IMR-90 (cell line): ENCODE results near the gene ASXL3. TPM values are rescaled to one million over a fixed set of nuclear protein-coding genes. Genes with fewer than 3 reads are reported as not detected.

Experiments used
- ATAC-seq: fragments of 200-7000 bp; cut with Tn5 transposase; 2 replicates; pipeline ENCODE4 v1.9.1; 2020; ENCODE audit warnings: low read depth, mild to moderate bottlenecking, moderate library complexity
- BruUV-seq: library from RNA; stranded (reverse); fragments of 400-500 nt; replicated peaks from 2 replicates; lab custom pipeline; 2021; lab: Mats Ljungman, UMichigan
- CTCF ChIA-PET: fragments of 300-600 bp; formaldehyde crosslinking; extraction: SDS; loops from one replicate; lab custom pipeline; 2021; ENCODE audit warnings: antibody characterized with exemption; lab: Yijun Ruan, JAX
- POLR2A ChIA-PET: fragments of 300-600 bp; sonication (Branson Sonifier 250); formaldehyde crosslinking; loops from one replicate; lab custom pipeline; 2022; ENCODE audit warnings: antibody characterized with exemption; ENCODE audit not compliant: unreplicated experiment; lab: Charles Lee
- DNase-seq: peaks from one replicate; pipeline ENCODE4 v3.0.0; 2013
- H2AFZ ChIP-seq: replicated peaks from 2 replicates; pipeline ENCODE3; 2013; ENCODE audit warnings: low read length, mild to moderate bottlenecking; ENCODE audit not compliant: poor library complexity
- H2AK5ac ChIP-seq: 2 replicates; pipeline ENCODE4 v1.6.1; 2013; ENCODE audit warnings: low read depth, low read length, inconsistent platforms
- H2AK9ac ChIP-seq: replicated peaks from 2 replicates; pipeline ENCODE3; 2013; ENCODE audit warnings: mild to moderate bottlenecking, low read depth, low read length, moderate library complexity; ENCODE audit not compliant: poor library complexity
- H2BK120ac ChIP-seq: 2 replicates; pipeline ENCODE4 v1.6.1; 2013; ENCODE audit warnings: low read depth, low read length, inconsistent platforms
- H2BK15ac ChIP-seq: 3 replicates; pipeline ENCODE4 v1.6.1; 2013; ENCODE audit warnings: low read depth, low read length, inconsistent platforms
- H2BK20ac ChIP-seq: 2 replicates; pipeline ENCODE4 v1.6.1; 2013; ENCODE audit warnings: low read depth, mild to moderate bottlenecking, inconsistent platforms, low read length, moderate library complexity
- H2BK5ac ChIP-seq: 2 replicates; pipeline ENCODE4 v1.6.1; 2013; ENCODE audit warnings: mild to moderate bottlenecking, low read depth, low read length, inconsistent platforms; ENCODE audit not compliant: poor library complexity, severe bottlenecking
- H3K14ac ChIP-seq: replicated peaks from 2 replicates; pipeline ENCODE4 v1.6.1; 2013; ENCODE audit warnings: low read depth, low read length, inconsistent platforms
- H3K18ac ChIP-seq: 2 replicates; pipeline ENCODE4 v1.6.1; 2013; ENCODE audit warnings: low read depth, low read length, control low read depth
- H3K23ac ChIP-seq: 2 replicates; pipeline ENCODE4 v1.6.1; 2013; ENCODE audit warnings: low read depth, low read length, inconsistent platforms
- H3K27ac ChIP-seq: 2 replicates; pipeline ENCODE4 v1.5.1; 2013; ENCODE audit warnings: mild to moderate bottlenecking, control low read depth, low read length; ENCODE audit not compliant: insufficient read depth
- H3K27me3 ChIP-seq: 2 replicates; pipeline ENCODE4 v1.6.1; 2013; ENCODE audit warnings: low read length; ENCODE audit not compliant: control insufficient read depth, insufficient read depth
- H3K36me3 ChIP-seq: 2 replicates; pipeline ENCODE4 v1.6.1; 2013; ENCODE audit warnings: low read length, mixed read lengths; ENCODE audit not compliant: control insufficient read depth, insufficient read depth
- H3K4ac ChIP-seq: 2 replicates; pipeline ENCODE4 v1.6.1; 2013; ENCODE audit warnings: low read depth, low read length, inconsistent platforms
- H3K4me1 ChIP-seq: 2 replicates; pipeline ENCODE4 v1.6.1; 2013; ENCODE audit warnings: low read length, mixed read lengths; ENCODE audit not compliant: control insufficient read depth, insufficient read depth
- H3K4me2 ChIP-seq: 2 replicates; pipeline ENCODE4 v1.6.1; 2013; ENCODE audit warnings: low read depth, mild to moderate bottlenecking, control low read depth, low read length, moderate library complexity
- H3K4me3 ChIP-seq: 2 replicates; pipeline ENCODE4 v1.5.1; 2013; ENCODE audit warnings: low read depth, mild to moderate bottlenecking, control low read depth, low read length, moderate library complexity; ENCODE audit not compliant: insufficient read depth
- H3K56ac ChIP-seq: 2 replicates; pipeline ENCODE4 v1.6.1; 2013; ENCODE audit warnings: low read length, inconsistent platforms; ENCODE audit not compliant: insufficient read depth; ENCODE audit errors: extremely low read depth
- H3K79me1 ChIP-seq, 2 experiments: 2 replicates each; pipeline ENCODE4 v1.6.1; 2013; ENCODE audit warnings: low read length in 2 of 2, inconsistent platforms in 1 of 2, low read depth in 1 of 2
- H3K9ac ChIP-seq: 2 replicates; pipeline ENCODE4 v1.6.1; 2013; ENCODE audit warnings: low read depth, low read length, control low read depth
- H3K9me1 ChIP-seq: 2 replicates; pipeline ENCODE4 v1.6.1; 2013; ENCODE audit warnings: low read length, inconsistent platforms; ENCODE audit not compliant: insufficient read depth
- H3K9me3 ChIP-seq: 2 replicates; pipeline ENCODE4 v1.6.1; 2013; ENCODE audit warnings: low read length; ENCODE audit not compliant: control insufficient read depth, insufficient read depth
- H4K20me1 ChIP-seq: 2 replicates; pipeline ENCODE4 v1.6.1; 2013; ENCODE audit warnings: low read length, inconsistent platforms; ENCODE audit not compliant: insufficient read depth
- H4K5ac ChIP-seq: 2 replicates; pipeline ENCODE4 v1.6.1; 2013; ENCODE audit warnings: mild to moderate bottlenecking, low read depth, low read length, control low read depth
- H4K8ac ChIP-seq, 2 experiments: 2 replicates each; pipeline ENCODE4 v1.6.1; 2013; ENCODE audit warnings: low read depth in 2 of 2, low read length in 2 of 2, control low read depth in 1 of 2, inconsistent platforms in 1 of 2
- H4K91ac ChIP-seq: 2 replicates; pipeline ENCODE4 v1.6.1; 2013; ENCODE audit warnings: low read depth, low read length, inconsistent platforms; ENCODE audit not compliant: insufficient read depth
- BHLHE40 ChIP-seq: fragments of 150-350 bp; IDR thresholded peaks from 2 replicates; pipeline ENCODE4 v1.6.1; 2016; ENCODE audit warnings: mild to moderate bottlenecking, low read depth, low read length
- CEBPB ChIP-seq: IDR thresholded peaks from 2 replicates; pipeline ENCODE4 v1.6.1; 2012; ENCODE audit warnings: low read depth, low read length, improper control_type of control experiment
- CHD1 ChIP-seq: IDR thresholded peaks from 2 replicates; pipeline ENCODE4 v1.6.1; 2012; ENCODE audit warnings: low read depth, low read length, improper control_type of control experiment
- FOS ChIP-seq: fragments of 150-350 bp; IDR thresholded peaks from 2 replicates; pipeline ENCODE4 v1.6.1; 2016; ENCODE audit warnings: low read depth, low read length
- MAFK ChIP-seq: IDR thresholded peaks from 2 replicates; pipeline ENCODE4 v1.6.1; 2012; ENCODE audit warnings: low read depth, low read length, improper control_type of control experiment
- MAZ ChIP-seq: IDR thresholded peaks from 2 replicates; pipeline ENCODE4 v1.6.1; 2012; ENCODE audit warnings: low read depth, mild to moderate bottlenecking, low read length, improper control_type of control experiment, moderate library complexity, borderline replicate concordance
- MXI1 ChIP-seq: IDR thresholded peaks from 2 replicates; pipeline ENCODE4 v1.6.1; 2012; ENCODE audit warnings: low read depth, mild to moderate bottlenecking, low read length, moderate library complexity, borderline replicate concordance
- NFE2L2 ChIP-seq: fragments of 150-350 bp; IDR thresholded peaks from 2 replicates; pipeline ENCODE4 v1.6.1; 2016; ENCODE audit warnings: low read depth, mild to moderate bottlenecking, low read length
- POLR2A ChIP-seq: IDR thresholded peaks from 2 replicates; pipeline ENCODE4 v1.6.1; 2012; ENCODE audit warnings: mild to moderate bottlenecking, low read depth, low read length
- RAD21 ChIP-seq: IDR thresholded peaks from 2 replicates; pipeline ENCODE4 v1.6.1; 2012; ENCODE audit warnings: low read length, improper control_type of control experiment
- RCOR1 ChIP-seq: IDR thresholded peaks from 2 replicates; pipeline ENCODE4 v1.6.1; 2012; ENCODE audit warnings: mild to moderate bottlenecking, low read length, improper control_type of control experiment; ENCODE audit not compliant: insufficient replicate concordance
- RFX5 ChIP-seq: IDR thresholded peaks from 2 replicates; pipeline ENCODE4 v1.8.0; 2012; ENCODE audit warnings: low read depth, mild to moderate bottlenecking, low read length, moderate library complexity
- SMC3 ChIP-seq: fragments of 150-350 bp; IDR thresholded peaks from 2 replicates; pipeline ENCODE4 v1.6.1; 2016; ENCODE audit warnings: low read depth, mild to moderate bottlenecking, antibody characterized with exemption, low read length, moderate library complexity
- WGBS, 2 experiments: methylation state at CpG; one replicate each; pipeline versions ENCODE4 v1.1.5 to v1.1.7; 2013; ENCODE audit warnings: missing lambda C conversion rate in 2 of 2; ENCODE audit not compliant: insufficient read length in 1 of 2; ENCODE audit errors: extremely low coverage in 2 of 2; 5-methylcytosine and 5-hydroxymethylcytosine counted together
- dilution Hi-C: fragments of 300-500 bp; cut with HindIII; formaldehyde crosslinking; loops from one replicate; pipeline ENCODE4 v1.14.3; 2018; ENCODE audit warnings: low sequenced_read_pairs; ENCODE audit not compliant: unreplicated experiment
- in situ Hi-C: fragments of 300-500 bp; cut with MboI; formaldehyde crosslinking; loops from 3 replicates; pipeline ENCODE4 v1.14.3; 2019; ENCODE audit warnings: low sequenced_read_pairs, inconsistent platforms, mixed read lengths
- intact Hi-C: fragments of 100-400 bp; cut with micrococcal nuclease; formaldehyde crosslinking; loops from 2 replicates; pipeline ENCODE4 v1.10.0; 2022
- polyA plus RNA-seq, 3 experiments: library from polyadenylated mRNA; depleted of rRNA; stranded (reverse); fragments of >200 nt; gene quantifications; 2 replicates each; pipeline ENCODE4 v1.2.3, GENCODE V29; 2012; ENCODE audit warnings: low replicate concordance in 1 of 3
- total RNA-seq: library from RNA; depleted of rRNA; stranded (reverse); fragments of >200 nt; gene quantifications from 2 replicates; pipeline ENCODE4 v1.2.3, GENCODE V29; 2012
- TF ChIP-seq, protein P1 (sequence below): conservative IDR thresholded peaks from 2 replicates; pipeline ENCODE4 v1.5.1; 2012; ENCODE audit warnings: mild to moderate bottlenecking, low read depth, low read length, improper control_type of control experiment
- TF ChIP-seq, protein P2 (sequence below): fragments of 150-350 bp; IDR thresholded peaks from 2 replicates; pipeline ENCODE4 v1.6.1; 2016; ENCODE audit warnings: low read depth, mild to moderate bottlenecking, low read length, moderate library complexity, borderline replicate concordance
- TF ChIP-seq, protein P3 (sequence below): fragments of 150-350 bp; IDR thresholded peaks from 2 replicates; pipeline ENCODE4 v1.6.1; 2017; ENCODE audit warnings: mild to moderate bottlenecking, antibody characterized with exemption, low read length, low read depth

Gene ASXL3
- total and polyA plus RNA-seq, 2 of the 4 experiments (the other 2 are of a cell fraction): 0.03 to 0.54 TPM

DNA sequence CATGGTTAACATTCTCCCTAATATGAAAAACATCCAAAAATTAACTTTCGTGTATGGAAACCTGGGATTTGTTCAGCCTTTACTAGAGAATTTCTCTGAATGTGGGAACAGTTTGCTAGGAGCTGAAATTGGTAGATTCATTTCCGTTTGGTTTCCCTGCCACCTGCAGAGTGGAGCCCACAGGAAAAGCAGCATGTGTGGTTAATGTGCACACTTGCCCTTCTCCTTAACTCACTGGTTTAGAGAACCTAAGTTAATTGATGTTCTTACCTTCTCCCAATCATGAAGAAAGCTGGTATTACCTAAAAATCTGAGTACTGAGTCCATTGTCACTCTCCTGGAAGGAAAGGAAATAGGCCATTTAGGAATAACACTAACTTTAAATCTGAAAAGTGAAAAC, 37.6 kb upstream of the ASXL3 start:
- H3K4me1 ChIP-seq: no peaks in the 10 kb centered on the region
- H3K9me3 ChIP-seq: no peaks in the 10 kb centered on the region
- BruUV-seq: no TSS peak
- POLR2A ChIA-PET: no interaction called here
- H3K9me1 ChIP-seq: no peaks in the 10 kb centered on the region
- no peak overlapping the region for H2BK20ac ChIP-seq
- H3K4me2 ChIP-seq: no peak overlapping the region
- H2AFZ ChIP-seq: no peak overlapping the region
- no peak overlapping the region for H3K14ac ChIP-seq
- no peak for ATAC-seq
- no peak overlapping the region for H3K56ac ChIP-seq
- no peaks in the 10 kb centered on the region for H4K20me1 ChIP-seq
- H3K18ac ChIP-seq: no peak overlapping the region
- H2AK9ac ChIP-seq: no peak overlapping the region
- no CpG with 5 or more reads among the region's 2 CpGs for WGBS, 2 experiments
- H4K91ac ChIP-seq: no peak overlapping the region
- H3K23ac ChIP-seq: no peak overlapping the region
- in situ Hi-C loops: no loop called here
- H3K4me3 ChIP-seq: no peak overlapping the region
- no peak overlapping the region for H4K8ac ChIP-seq
- H3K27ac ChIP-seq: no peak overlapping the region
- H3K36me3 ChIP-seq: no peaks in the 10 kb centered on the region
- H2AK5ac ChIP-seq: no peak overlapping the region
- DNase-seq: no peak
- dilution Hi-C loops: no loop called here
- CTCF ChIA-PET: no interaction called here
- no peaks in the 10 kb centered on the region for H3K27me3 ChIP-seq
- H3K79me1 ChIP-seq: no peaks in the 10 kb centered on the region
- no peak overlapping the region for H2BK120ac ChIP-seq
- H2BK5ac ChIP-seq: no peak overlapping the region
- intact Hi-C loops: no loop called here
- H4K5ac ChIP-seq: no peak overlapping the region
- no peak overlapping the region for H3K4ac ChIP-seq
- no peak for TF ChIP-seq RCOR1
- no peak for TF ChIP-seq MXI1
- TF ChIP-seq, protein P1, sequence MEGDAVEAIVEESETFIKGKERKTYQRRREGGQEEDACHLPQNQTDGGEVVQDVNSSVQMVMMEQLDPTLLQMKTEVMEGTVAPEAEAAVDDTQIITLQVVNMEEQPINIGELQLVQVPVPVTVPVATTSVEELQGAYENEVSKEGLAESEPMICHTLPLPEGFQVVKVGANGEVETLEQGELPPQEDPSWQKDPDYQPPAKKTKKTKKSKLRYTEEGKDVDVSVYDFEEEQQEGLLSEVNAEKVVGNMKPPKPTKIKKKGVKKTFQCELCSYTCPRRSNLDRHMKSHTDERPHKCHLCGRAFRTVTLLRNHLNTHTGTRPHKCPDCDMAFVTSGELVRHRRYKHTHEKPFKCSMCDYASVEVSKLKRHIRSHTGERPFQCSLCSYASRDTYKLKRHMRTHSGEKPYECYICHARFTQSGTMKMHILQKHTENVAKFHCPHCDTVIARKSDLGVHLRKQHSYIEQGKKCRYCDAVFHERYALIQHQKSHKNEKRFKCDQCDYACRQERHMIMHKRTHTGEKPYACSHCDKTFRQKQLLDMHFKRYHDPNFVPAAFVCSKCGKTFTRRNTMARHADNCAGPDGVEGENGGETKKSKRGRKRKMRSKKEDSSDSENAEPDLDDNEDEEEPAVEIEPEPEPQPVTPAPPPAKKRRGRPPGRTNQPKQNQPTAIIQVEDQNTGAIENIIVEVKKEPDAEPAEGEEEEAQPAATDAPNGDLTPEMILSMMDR: no peak
- no peak for TF ChIP-seq SMC3
- no peak for TF ChIP-seq MAZ
- TF ChIP-seq NFE2L2: no peak
- TF ChIP-seq, protein P2, sequence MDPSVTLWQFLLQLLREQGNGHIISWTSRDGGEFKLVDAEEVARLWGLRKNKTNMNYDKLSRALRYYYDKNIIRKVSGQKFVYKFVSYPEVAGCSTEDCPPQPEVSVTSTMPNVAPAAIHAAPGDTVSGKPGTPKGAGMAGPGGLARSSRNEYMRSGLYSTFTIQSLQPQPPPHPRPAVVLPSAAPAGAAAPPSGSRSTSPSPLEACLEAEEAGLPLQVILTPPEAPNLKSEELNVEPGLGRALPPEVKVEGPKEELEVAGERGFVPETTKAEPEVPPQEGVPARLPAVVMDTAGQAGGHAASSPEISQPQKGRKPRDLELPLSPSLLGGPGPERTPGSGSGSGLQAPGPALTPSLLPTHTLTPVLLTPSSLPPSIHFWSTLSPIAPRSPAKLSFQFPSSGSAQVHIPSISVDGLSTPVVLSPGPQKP: no peak
- TF ChIP-seq BHLHE40: no peak
- no peak for TF ChIP-seq RAD21
- TF ChIP-seq CHD1: no peak
- no peak for TF ChIP-seq POLR2A
- TF ChIP-seq, protein P3, sequence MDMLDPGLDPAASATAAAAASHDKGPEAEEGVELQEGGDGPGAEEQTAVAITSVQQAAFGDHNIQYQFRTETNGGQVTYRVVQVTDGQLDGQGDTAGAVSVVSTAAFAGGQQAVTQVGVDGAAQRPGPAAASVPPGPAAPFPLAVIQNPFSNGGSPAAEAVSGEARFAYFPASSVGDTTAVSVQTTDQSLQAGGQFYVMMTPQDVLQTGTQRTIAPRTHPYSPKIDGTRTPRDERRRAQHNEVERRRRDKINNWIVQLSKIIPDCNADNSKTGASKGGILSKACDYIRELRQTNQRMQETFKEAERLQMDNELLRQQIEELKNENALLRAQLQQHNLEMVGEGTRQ: no peak
- TF ChIP-seq CEBPB: no peak
- no peak for TF ChIP-seq FOS
- no peak for TF ChIP-seq MAFK
- TF ChIP-seq RFX5: no peak
- H2BK15ac ChIP-seq: no peak overlapping the region
- no peak overlapping the region for H3K9ac ChIP-seq
